Ishikawa (cell line): ENCODE measurements around the gene FAM53B.
A peak's percentile ranks its signal among the peaks of the same experiment; 100 is the strongest.

Experiments
- CEBPB ChIP-seq: IDR thresholded peaks from 2 replicates; pipeline ENCODE4 v1.6.1; 2012
- CREB1 ChIP-seq: IDR thresholded peaks from 2 replicates; pipeline ENCODE4 v1.6.1; 2012; ENCODE audit warnings: low read depth
- EGR1 ChIP-seq: IDR thresholded peaks from 2 replicates; pipeline ENCODE4 v1.6.1; 2012
- EP300 ChIP-seq: IDR thresholded peaks from 2 replicates; pipeline ENCODE4 v1.6.1; 2012; ENCODE audit warnings: borderline replicate concordance
- FOXM1 ChIP-seq: IDR thresholded peaks from 2 replicates; pipeline ENCODE4 v1.6.1; 2012; ENCODE audit warnings: low read depth, borderline replicate concordance
- NFIC ChIP-seq: IDR thresholded peaks from 2 replicates; pipeline ENCODE4 v1.6.1; 2012
- RAD21 ChIP-seq: IDR thresholded peaks from 2 replicates; pipeline ENCODE4 v1.6.1; 2012; ENCODE audit warnings: low read depth
- TAF1 ChIP-seq: IDR thresholded peaks from 2 replicates; pipeline ENCODE4 v1.6.1; 2012; ENCODE audit warnings: low read depth, mild to moderate bottlenecking
- TCF12 ChIP-seq: IDR thresholded peaks from 2 replicates; pipeline ENCODE4 v1.6.1; 2012; ENCODE audit warnings: low read depth
- TEAD4 ChIP-seq: IDR thresholded peaks from 2 replicates; pipeline ENCODE4 v1.6.1; 2012
- YY1 ChIP-seq: IDR thresholded peaks from 2 replicates; pipeline ENCODE4 v1.6.1; 2012; ENCODE audit warnings: low read depth
- ZBTB7A ChIP-seq: IDR thresholded peaks from 2 replicates; pipeline ENCODE4 v1.6.1; 2012; ENCODE audit warnings: low read depth
- TF ChIP-seq, protein P1 (sequence below): IDR thresholded peaks from 2 replicates; pipeline ENCODE4 v1.6.1; 2012
- TF ChIP-seq, protein P2 (sequence below): IDR thresholded peaks from 2 replicates; pipeline ENCODE4 v1.6.1; 2012; ENCODE audit warnings: low read depth, mild to moderate bottlenecking
- TF ChIP-seq, protein P3 (sequence below): IDR thresholded peaks from 2 replicates; pipeline ENCODE4 v1.6.1; 2012

FAM53B gene

GRCh38 chr10:124656113-124656490 is 88.1 kb downstream of the FAM53B start:
- no peak for TF ChIP-seq CEBPB

GRCh38 chr10:124655191-124656112 is 88.7 kb downstream of the FAM53B start:
- TF ChIP-seq RAD21 (no peak), FOXM1 (no peak), CEBPB (no peak), EP300 (no peak), TCF12 (no peak), TAF1 (no peak), CREB1 (no peak), NFIC (no peak), EGR1 (no peak), YY1 (no peak), TEAD4 (no peak), ZBTB7A (no peak)
- TF ChIP-seq, protein P1, sequence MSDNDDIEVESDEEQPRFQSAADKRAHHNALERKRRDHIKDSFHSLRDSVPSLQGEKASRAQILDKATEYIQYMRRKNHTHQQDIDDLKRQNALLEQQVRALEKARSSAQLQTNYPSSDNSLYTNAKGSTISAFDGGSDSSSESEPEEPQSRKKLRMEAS = no peak
- TF ChIP-seq, protein P2, sequence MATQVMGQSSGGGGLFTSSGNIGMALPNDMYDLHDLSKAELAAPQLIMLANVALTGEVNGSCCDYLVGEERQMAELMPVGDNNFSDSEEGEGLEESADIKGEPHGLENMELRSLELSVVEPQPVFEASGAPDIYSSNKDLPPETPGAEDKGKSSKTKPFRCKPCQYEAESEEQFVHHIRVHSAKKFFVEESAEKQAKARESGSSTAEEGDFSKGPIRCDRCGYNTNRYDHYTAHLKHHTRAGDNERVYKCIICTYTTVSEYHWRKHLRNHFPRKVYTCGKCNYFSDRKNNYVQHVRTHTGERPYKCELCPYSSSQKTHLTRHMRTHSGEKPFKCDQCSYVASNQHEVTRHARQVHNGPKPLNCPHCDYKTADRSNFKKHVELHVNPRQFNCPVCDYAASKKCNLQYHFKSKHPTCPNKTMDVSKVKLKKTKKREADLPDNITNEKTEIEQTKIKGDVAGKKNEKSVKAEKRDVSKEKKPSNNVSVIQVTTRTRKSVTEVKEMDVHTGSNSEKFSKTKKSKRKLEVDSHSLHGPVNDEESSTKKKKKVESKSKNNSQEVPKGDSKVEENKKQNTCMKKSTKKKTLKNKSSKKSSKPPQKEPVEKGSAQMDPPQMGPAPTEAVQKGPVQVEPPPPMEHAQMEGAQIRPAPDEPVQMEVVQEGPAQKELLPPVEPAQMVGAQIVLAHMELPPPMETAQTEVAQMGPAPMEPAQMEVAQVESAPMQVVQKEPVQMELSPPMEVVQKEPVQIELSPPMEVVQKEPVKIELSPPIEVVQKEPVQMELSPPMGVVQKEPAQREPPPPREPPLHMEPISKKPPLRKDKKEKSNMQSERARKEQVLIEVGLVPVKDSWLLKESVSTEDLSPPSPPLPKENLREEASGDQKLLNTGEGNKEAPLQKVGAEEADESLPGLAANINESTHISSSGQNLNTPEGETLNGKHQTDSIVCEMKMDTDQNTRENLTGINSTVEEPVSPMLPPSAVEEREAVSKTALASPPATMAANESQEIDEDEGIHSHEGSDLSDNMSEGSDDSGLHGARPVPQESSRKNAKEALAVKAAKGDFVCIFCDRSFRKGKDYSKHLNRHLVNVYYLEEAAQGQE = no peak
- TF ChIP-seq, protein P3, sequence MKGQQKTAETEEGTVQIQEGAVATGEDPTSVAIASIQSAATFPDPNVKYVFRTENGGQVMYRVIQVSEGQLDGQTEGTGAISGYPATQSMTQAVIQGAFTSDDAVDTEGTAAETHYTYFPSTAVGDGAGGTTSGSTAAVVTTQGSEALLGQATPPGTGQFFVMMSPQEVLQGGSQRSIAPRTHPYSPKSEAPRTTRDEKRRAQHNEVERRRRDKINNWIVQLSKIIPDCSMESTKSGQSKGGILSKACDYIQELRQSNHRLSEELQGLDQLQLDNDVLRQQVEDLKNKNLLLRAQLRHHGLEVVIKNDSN = no peak

DNA sequence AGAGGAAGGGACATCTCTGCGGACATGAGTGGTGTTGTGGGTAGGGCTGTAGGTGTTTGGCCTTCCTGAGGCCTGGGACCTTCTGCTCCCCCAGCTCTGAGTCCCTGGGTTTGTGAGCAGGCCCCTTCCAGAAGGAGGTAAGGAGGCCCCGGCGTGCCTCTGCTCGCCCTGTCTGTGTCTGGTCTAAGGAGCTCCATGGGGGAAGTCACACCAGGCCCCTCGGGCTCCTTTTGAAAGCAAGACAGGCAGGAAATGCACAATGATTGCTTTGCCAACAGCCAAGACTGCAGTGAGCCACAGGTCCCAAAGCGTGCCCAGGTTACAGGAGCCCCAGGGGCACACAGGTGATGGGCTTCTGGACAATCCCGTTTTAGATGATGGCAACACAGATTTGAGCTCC is 89.5 kb downstream of the FAM53B start:
- TF ChIP-seq, protein P1 = no peak
- TF ChIP-seq, protein P3 = no peak
- TF ChIP-seq ZBTB7A = no peak
- no peak for TF ChIP-seq TEAD4
- TF ChIP-seq CEBPB = no peak
- TF ChIP-seq FOXM1 = no peak
- no peak for TF ChIP-seq TAF1
- no peak for TF ChIP-seq YY1
- TF ChIP-seq EGR1 = no peak
- no peak for TF ChIP-seq NFIC
- no peak for TF ChIP-seq RAD21
- no peak for TF ChIP-seq EP300
- TF ChIP-seq, protein P2 = no peak

GRCh38 chr10:124653811-124654651 is 90.1 kb downstream of the FAM53B start:
- peak; percentile 79 for TF ChIP-seq NFIC
- TF ChIP-seq EP300 = peak; percentile 65; the same call in 1 of the 2 replicates
- TF ChIP-seq, protein P2 = no peak
- peak; percentile 49; the same call in 1 of the 2 replicates for TF ChIP-seq TCF12
- peak; percentile 67; the same call in 1 of the 2 replicates for TF ChIP-seq TEAD4
- TF ChIP-seq, protein P1 = peak; percentile 39; the same call in 1 of the 2 replicates
